GM21786 (cell line): ENCODE results near the gene ACBD7.

ENCODE experiments used
- ATAC-seq: cut with Tn5 transposase; IDR thresholded peaks from one replicate; pipeline ENCODE4 v1.9.1; 2021; ENCODE audit not compliant: unreplicated experiment

Gene ACBD7

DNA sequence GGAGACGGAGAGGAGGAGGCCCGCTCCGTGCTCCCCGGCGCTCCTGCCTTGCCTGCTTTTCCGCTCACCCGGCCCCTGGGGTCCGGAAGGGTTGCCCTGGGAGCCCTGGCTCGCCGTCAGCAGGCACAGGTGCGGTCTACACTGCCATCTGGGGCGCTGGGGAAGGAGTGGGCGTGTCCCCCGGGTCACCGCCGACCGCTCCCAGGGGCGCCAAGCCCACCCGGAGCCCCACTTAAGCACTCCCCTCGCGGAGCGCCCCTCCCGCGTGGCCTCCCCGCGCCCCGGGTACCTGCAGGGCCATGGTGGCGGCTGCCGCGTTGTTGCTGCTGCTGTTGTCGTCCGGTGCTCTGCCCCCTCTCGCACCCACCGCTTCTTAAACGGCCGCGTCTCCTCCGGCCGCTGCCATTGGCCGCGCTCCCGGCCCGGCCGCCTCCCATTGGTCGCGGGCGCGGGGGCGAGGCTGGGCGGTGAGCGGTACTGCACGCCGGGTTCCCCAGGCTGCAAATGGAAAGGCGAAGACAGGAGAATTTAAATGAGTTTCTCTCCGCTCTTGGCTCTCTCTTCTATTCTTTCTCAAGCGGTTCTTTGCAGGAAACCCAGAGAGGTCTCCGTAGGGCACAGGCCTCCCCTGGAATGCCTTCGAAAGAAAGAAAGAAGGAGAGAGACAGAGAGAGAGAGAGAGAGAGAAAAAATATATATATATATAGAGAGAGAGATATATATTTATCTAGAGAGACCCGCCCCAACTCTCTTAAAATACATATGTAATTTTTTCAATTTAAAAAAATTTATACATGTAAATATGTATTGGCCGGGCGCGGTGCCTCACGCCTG lies at the start of gene ACBD7:
ACBD7 (minus strand) TSS at position 349 of the 834 bp plus-strand sequence; CDS start at position 301, 48 bp downstream.
- ATAC-seq: peak; percentile 98

DNA sequence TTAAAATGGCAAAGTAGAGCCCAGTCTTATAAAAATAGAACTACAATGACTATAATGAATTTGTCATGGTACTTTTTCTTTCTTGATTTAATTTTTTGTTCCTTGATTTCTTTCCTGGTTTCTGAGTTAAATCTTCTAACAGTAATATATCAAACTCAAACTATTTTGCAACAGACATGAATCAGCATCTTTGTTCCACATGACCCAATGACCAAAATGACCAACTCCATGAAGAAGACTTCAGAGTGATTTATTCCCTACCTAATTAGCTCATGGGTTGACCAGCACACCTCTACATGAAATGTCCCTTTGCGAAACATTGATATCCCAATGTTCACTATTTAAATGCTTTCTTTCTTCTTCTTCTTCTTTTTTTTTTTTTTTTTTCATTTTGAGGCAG lies 49.1 kb upstream of the ACBD7 start:
- no peak for ATAC-seq

DNA sequence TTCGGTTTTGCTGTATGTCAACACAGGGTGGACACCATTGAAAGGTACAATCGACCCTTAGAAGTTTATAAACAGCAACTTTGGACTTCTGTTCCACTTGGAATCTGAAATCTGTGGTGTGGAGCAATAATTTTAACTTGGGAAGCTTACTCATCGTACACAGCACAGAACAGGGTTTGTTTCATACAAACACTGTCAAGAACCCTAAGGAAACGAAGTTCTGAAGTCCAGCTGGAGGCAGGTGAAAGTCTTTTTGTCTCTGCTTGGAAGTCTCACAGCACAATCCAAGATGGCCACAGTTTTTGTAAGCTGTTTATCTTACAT lies 48.4 kb upstream of the ACBD7 start:
- no peak for ATAC-seq

- ATAC-seq: no peak
Observed at GRCh38 chr10:15136129-15137035, 47.8 kb upstream of the ACBD7 start.

DNA sequence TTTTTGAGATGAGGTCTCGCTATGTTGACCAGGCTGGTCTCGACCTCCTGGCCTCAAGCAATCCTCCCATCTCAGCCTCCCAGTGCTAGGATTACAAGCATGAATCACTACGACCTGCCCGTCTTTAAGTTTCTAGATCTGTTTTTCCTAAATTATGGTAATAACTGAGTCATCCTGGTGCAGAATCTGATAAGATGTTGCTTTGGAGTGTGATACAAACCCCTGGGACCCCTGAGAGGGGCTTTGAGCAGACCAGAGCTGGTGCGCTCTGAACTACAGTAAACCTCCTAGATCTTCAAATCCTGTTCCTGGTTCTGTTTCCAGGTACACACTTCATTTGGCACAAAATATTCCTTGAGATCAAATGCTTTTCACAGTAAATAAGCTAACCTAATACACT lies 42.8 kb upstream of the ACBD7 start:
- ATAC-seq: no peak

GRCh38 chr10:15124908-15125307 lies 36.3 kb upstream of the ACBD7 start:
- no peak for ATAC-seq

GRCh38 chr10:15124190-15124589 lies 35.6 kb upstream of the ACBD7 start:
- ATAC-seq: no peak

DNA sequence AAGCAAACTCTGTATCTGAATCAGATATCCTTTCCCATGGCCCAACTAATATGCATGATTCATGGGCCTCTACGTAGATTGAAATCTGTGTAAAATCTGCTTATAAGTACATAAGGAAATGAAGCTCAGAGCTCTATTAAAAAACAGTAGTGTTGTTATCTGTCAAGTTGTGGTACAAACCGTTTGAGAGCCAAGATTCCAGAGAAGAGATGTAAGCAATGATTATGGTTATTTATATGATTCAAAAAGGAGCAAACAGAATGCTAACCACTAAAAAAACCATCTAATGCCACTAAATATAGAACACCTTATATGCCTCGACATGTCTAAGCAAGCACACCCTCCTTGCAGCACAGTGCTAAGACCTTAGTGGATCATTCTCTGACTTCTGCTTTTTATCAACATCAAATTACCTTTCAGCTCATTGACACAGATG lies 35.2 kb upstream of the ACBD7 start:
- no peak for ATAC-seq

GRCh38 chr10:15122477-15123030 lies 34.0 kb upstream of the ACBD7 start:
- ATAC-seq: peak; percentile 95

DNA sequence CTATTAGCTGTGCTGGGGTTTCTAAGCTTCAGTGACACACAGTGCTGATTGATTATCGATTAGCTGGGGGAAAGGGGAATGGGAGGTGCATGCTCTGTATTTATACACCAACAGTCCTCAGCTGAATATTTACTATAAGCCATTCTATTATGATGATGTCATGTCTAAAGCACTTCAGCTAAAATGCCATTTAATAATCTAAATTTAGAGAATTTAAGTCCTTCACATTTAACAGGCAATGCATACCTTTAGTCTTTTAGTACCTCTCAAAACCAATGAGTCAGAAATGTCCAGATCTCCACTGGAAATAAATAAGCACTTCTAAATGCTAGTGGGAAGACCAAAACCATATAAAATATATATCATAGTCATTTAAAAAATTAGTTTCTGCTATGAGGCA lies 33.1 kb upstream of the ACBD7 start:
- ATAC-seq: no peak

GRCh38 chr10:15120523-15120922 lies 31.9 kb upstream of the ACBD7 start:
- no peak for ATAC-seq

DNA sequence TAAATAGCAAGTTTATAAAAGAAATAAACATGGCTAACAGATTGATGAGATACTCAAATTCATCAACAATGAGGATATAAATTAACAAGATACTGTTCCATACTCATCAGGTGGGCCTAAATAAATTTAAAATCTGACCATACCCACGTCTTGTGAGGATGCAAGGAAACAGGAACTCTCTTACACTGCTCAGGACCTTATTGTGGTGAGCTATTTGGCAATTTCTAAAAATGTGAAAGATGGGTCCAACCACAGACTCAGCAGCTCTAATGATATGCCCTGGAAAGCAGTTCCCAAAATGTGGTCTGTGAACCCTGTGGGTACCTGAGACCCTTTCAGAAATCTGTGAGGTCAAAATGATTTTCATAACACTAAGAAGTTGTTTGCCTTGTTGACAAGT lies 30.0 kb upstream of the ACBD7 start:
- ATAC-seq: no peak

DNA sequence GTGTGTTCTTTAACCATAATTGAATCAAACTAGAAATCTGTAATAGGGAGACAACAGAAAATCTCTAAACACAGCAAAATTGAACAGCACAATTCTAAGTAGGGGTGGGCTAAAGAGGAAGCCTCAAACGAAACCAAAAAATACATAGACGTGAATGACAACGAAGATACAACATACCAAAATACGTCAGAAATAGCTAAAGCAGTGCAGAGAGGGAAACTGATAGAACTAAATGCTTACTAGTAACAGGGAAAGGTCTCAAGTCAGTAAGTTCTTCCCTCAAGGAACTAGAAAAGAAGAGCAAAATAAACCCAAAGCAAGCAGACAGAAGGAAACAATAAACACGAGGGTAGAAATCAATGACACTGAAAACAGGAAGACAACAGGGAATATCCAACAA lies 27.6 kb upstream of the ACBD7 start:
- ATAC-seq: no peak

- no peak for ATAC-seq
Observed at GRCh38 chr10:15113766-15114165, 25.2 kb upstream of the ACBD7 start.

DNA sequence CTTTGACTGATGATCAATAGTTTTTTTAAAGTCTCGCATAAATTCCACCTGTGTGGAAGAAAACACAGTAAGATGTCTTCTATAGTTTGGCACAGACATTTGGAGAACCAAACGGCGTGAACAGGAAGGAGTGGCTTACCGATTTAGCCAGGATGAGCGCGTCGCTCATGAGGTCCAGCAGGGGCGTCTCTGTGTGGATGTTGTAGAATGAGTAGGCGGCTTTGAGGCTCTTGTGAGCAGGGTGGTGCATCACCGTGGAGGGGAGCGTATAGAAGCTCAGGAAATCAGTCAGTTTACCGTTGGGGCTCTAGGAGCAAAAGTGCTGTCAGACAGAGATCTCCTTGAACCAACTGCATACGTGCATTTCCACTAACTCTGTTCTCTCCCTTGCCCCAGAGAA lies 24.1 kb upstream of the ACBD7 start:
- no peak for ATAC-seq

- peak; percentile 78 for ATAC-seq
Observed at GRCh38 chr10:15106352-15107013, 17.9 kb upstream of the ACBD7 start.

- ATAC-seq: no peak
Observed at GRCh38 chr10:15103513-15103912, 14.9 kb upstream of the ACBD7 start.

DNA sequence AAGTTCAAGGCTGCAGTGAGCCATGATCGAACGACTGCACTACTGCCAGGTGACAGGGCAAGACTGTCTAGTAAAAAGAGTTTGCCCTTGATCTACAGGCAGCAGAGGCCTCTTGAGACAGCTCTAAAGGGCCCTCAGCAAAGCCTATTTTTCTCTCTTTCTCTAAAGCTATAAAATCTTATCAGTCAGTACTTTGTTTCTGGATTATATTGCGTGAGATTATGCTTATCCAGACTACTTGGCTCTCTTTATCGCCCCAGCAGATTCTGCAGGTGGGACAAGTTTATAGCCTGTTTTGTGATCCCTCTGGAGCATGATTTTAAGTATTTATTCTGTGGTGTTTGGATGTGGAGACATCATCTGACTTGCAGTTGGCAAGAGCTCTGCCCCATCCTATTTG lies 11.3 kb upstream of the ACBD7 start:
- ATAC-seq: no peak

GRCh38 chr10:15097011-15097812 lies 8.6 kb upstream of the ACBD7 start, which contains the start of gene RPP38:
Gene RPP38, plus strand, starts transcription at chr10:15097355. Its CDS starts 5,960 bp downstream, at chr10:15103315.
- ATAC-seq: peak; percentile 83

DNA sequence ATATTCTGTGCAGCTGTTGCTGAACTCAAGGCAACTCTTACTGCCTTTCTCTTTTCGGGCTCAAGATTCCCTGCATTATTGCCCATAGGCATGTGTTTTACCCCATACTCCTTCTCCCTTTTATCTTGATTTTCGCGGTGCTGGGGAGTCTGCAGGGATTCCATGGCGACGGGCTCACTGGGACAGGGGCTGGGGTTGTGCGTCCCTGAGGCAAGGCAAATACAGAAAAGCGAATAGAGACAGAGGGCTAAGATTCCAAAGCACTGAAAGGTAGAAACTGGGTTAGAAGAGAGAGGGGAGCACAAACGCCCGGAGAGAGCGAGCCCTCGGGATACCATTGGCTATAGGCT lies 8.1 kb upstream of the ACBD7 start:
- ATAC-seq: no peak
